H9 (cell line): Measurements from ENCODE around the gene TRIB2. TPM values are rescaled to one million over a fixed set of nuclear protein-coding genes. Genes with fewer than 3 reads are reported as not detected.

Experiments
- DNase-seq: peaks from one replicate; pipeline ENCODE4 v3.0.0-alpha.2; 2017
- H2AFZ ChIP-seq: one replicate; pipeline ENCODE4 v1.6.1; 2013; ENCODE audit warnings: mild to moderate bottlenecking, low read length, control low read depth, moderate library complexity
- H2AK5ac ChIP-seq: 2 replicates; pipeline ENCODE4 v1.6.1; 2013; ENCODE audit warnings: low read length, control low read depth, mixed read lengths; ENCODE audit not compliant: insufficient read length
- H2BK120ac ChIP-seq: one replicate; pipeline ENCODE4 v1.6.1; 2013; ENCODE audit warnings: low read depth, mild to moderate bottlenecking, low read length, control low read depth, inconsistent platforms; ENCODE audit not compliant: poor library complexity, severe bottlenecking
- H2BK12ac ChIP-seq: 2 replicates; pipeline ENCODE4 v1.6.1; 2013; ENCODE audit warnings: low read length, control low read depth, mixed read lengths, low read depth; ENCODE audit not compliant: insufficient read length
- H2BK15ac ChIP-seq: 2 replicates; pipeline ENCODE4 v1.6.1; 2013; ENCODE audit warnings: low read depth, low read length, control low read depth
- H2BK20ac ChIP-seq: one replicate; pipeline ENCODE4 v1.6.1; 2013; ENCODE audit warnings: low read depth, mild to moderate bottlenecking, low read length, control low read depth, inconsistent platforms; ENCODE audit not compliant: poor library complexity, severe bottlenecking
- H2BK5ac ChIP-seq: 2 replicates; pipeline ENCODE4 v1.6.1; 2013; ENCODE audit warnings: low read length, control low read depth, mixed read lengths; ENCODE audit not compliant: insufficient read length
- H3K14ac ChIP-seq: 2 replicates; pipeline ENCODE4 v1.6.1; 2013; ENCODE audit warnings: low read length, control low read depth; ENCODE audit not compliant: insufficient read depth
- H3K18ac ChIP-seq: 2 replicates; pipeline ENCODE4 v1.6.1; 2013; ENCODE audit warnings: low read depth, mild to moderate bottlenecking, mixed read lengths, low read length, control low read depth; ENCODE audit not compliant: insufficient read length
- H3K23ac ChIP-seq: 2 replicates; pipeline ENCODE4 v1.6.1; 2013; ENCODE audit warnings: low read length, control low read depth, mixed read lengths, low read depth; ENCODE audit not compliant: insufficient read length
- H3K23me2 ChIP-seq: 2 replicates; pipeline ENCODE4 v1.6.1; 2013; ENCODE audit warnings: low read depth, mild to moderate bottlenecking, mixed read lengths, low read length, control low read depth; ENCODE audit not compliant: insufficient read length, poor library complexity, severe bottlenecking
- H3K27ac ChIP-seq: 2 replicates; pipeline ENCODE4 v1.5.1; 2013; ENCODE audit warnings: low read length, control low read depth, mixed read lengths, low read depth; ENCODE audit not compliant: insufficient read length
- H3K27me3 ChIP-seq: 2 replicates; pipeline ENCODE4 v1.6.1; 2013; ENCODE audit warnings: low read length, control low read depth, inconsistent platforms; ENCODE audit not compliant: insufficient read depth
- H3K4ac ChIP-seq: 2 replicates; pipeline ENCODE4 v1.6.1; 2013; ENCODE audit warnings: low read depth, mild to moderate bottlenecking, control low read depth, inconsistent platforms, low read length, moderate library complexity
- H3K4me1 ChIP-seq: 2 replicates; pipeline ENCODE4 v1.6.1; 2013; ENCODE audit warnings: low read length, control low read depth, inconsistent platforms; ENCODE audit not compliant: insufficient read depth
- H3K4me2 ChIP-seq: 2 replicates; pipeline ENCODE4 v1.6.1; 2013; ENCODE audit warnings: low read length, control low read depth, mixed read lengths; ENCODE audit not compliant: insufficient read length, insufficient read depth
- H3K56ac ChIP-seq: 2 replicates; pipeline ENCODE4 v1.6.1; 2013; ENCODE audit warnings: low read depth, mild to moderate bottlenecking, mixed read lengths, low read length, control low read depth; ENCODE audit not compliant: insufficient read length
- H3K79me1 ChIP-seq: 2 replicates; pipeline ENCODE4 v1.6.1; 2013; ENCODE audit warnings: low read depth, mild to moderate bottlenecking, moderate library complexity, low read length, control low read depth, inconsistent platforms; ENCODE audit not compliant: insufficient read depth, poor library complexity, severe bottlenecking
- H3K79me2 ChIP-seq: 2 replicates; pipeline ENCODE4 v1.6.1; 2013; ENCODE audit warnings: low read length, control low read depth, inconsistent platforms; ENCODE audit not compliant: insufficient read depth
- H3K9ac ChIP-seq: 2 replicates; pipeline ENCODE4 v1.6.1; 2013; ENCODE audit warnings: low read length, control low read depth, mixed read lengths; ENCODE audit not compliant: insufficient read length; ENCODE audit errors: extremely low read depth
- H3K9me3 ChIP-seq: one replicate; pipeline ENCODE4 v1.6.1; 2013; ENCODE audit warnings: low read depth, low read length, inconsistent platforms; ENCODE audit not compliant: control insufficient read depth
- H3T11ph ChIP-seq: one replicate; pipeline ENCODE4 v1.6.1; 2013; ENCODE audit warnings: mild to moderate bottlenecking, low read length, control low read depth, inconsistent platforms
- H4K20me1 ChIP-seq: one replicate; pipeline ENCODE4 v1.6.1; 2013; ENCODE audit not compliant: control insufficient read depth, insufficient read length, insufficient read depth
- H4K5ac ChIP-seq: 2 replicates; pipeline ENCODE4 v1.6.1; 2013; ENCODE audit warnings: low read depth, mild to moderate bottlenecking, mixed read lengths, low read length, control low read depth; ENCODE audit not compliant: insufficient read length
- H4K8ac ChIP-seq: replicated peaks from 2 replicates; pipeline ENCODE4 v1.6.1; 2013; ENCODE audit warnings: low read length, control low read depth, mixed read lengths, low read depth; ENCODE audit not compliant: insufficient read length
- H4K91ac ChIP-seq: 2 replicates; pipeline ENCODE4 v1.6.1; 2013; ENCODE audit warnings: low read depth, mild to moderate bottlenecking, moderate library complexity, mixed read lengths, low read length, control low read depth; ENCODE audit not compliant: insufficient read length
- H3K27ac Mint-ChIP-seq, 3 experiments: 2 replicates in 2 of 3; 3 replicates in 1 of 3; pipeline ENCODE4 v1.8.0; 2020 to 2021; ENCODE audit warnings: mixed read lengths in 3 of 3, mild to moderate bottlenecking in 1 of 3, moderate library complexity in 1 of 3
- H3K27me3 Mint-ChIP-seq: 2 replicates; pipeline ENCODE4 v1.8.0; 2021; ENCODE audit warnings: low read depth, mild to moderate bottlenecking, moderate library complexity, mixed read lengths
- H3K36me3 Mint-ChIP-seq, 3 experiments: 2 replicates in 2 of 3; 3 replicates in 1 of 3; pipeline ENCODE4 v1.8.0; 2020 to 2021; ENCODE audit warnings: low read depth in 3 of 3, mixed read lengths in 3 of 3; ENCODE audit not compliant: insufficient read depth in 1 of 3
- H3K4me1 Mint-ChIP-seq, 2 experiments: 2 replicates each; pipeline ENCODE4 v1.8.0; 2020; ENCODE audit warnings: mixed read lengths in 2 of 2
- H3K4me3 Mint-ChIP-seq, 2 experiments: 2 replicates in 1 of 2; 3 replicates in 1 of 2; pipeline ENCODE4 v1.8.0; 2020 to 2021; ENCODE audit warnings: mild to moderate bottlenecking in 2 of 2, mixed read lengths in 2 of 2, moderate library complexity in 1 of 2
- H3K9me3 Mint-ChIP-seq, 2 experiments: 2 replicates in 1 of 2; 3 replicates in 1 of 2; pipeline ENCODE4 v1.8.0; 2020; ENCODE audit warnings: mild to moderate bottlenecking in 2 of 2, mixed read lengths in 2 of 2, moderate library complexity in 1 of 2
- CTCF ChIP-seq: fragments of 200-600 bp; sonication (generic); conservative IDR thresholded peaks from 3 replicates; pipeline ENCODE4 v1.8.0; 2021; ENCODE audit warnings: antibody characterized with exemption, mild to moderate bottlenecking
- WGBS: extraction: QIAGEN DNeasy Blood & Tissue Kit; methylation state at CpG from one replicate; pipeline ENCODE4 v1.1.7; 2013; ENCODE audit warnings: missing lambda C conversion rate, low lambda C conversion rate, mixed read lengths; ENCODE audit not compliant: insufficient read length; ENCODE audit errors: extremely low coverage; 5-methylcytosine and 5-hydroxymethylcytosine counted together
- total RNA-seq: library from RNA; stranded (reverse); gene quantifications from 2 replicates; pipeline ENCODE4 v1.2.1, GENCODE V29; 2021

Gene TRIB2
- total RNA-seq, 1 experiment from 2014 or later: 41.9 TPM

DNA sequence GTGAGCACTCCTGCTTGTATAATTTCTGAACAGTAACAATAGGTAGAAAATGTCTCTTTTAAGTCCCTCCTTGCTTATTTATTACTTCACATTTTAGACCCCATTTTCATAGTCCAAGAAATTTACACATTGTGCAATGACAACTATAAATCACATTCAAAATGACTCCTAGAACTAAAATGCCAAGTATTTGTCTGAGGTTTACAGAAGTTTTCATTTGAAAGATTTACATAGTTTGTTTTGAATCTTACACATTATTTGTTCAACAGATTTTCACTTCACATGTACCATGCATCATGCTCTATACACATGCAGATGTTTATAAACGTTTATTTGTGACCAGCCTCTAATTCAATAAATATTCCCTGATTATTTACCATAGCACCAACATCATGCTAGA is 15.7 kb upstream of the TRIB2 start:
- Histone ChIP-seq H4K5ac (no peak overlapping the region), H2BK120ac (no peak overlapping the region), H3K23me2 (no peaks in the 10 kb centered on the region), H2BK12ac (no peak overlapping the region), H4K8ac (no peak overlapping the region), H3K27me3 (no peaks in the 10 kb centered on the region), H3K27ac (no peak overlapping the region), H2BK15ac (no peak overlapping the region), H2BK5ac (no peak overlapping the region), H3K9ac (no peak overlapping the region), H2AFZ (no peak overlapping the region), H3K4ac (no peak overlapping the region), H3K4me2 (no peak overlapping the region), H3K18ac (no peak overlapping the region), H4K20me1 (no peaks in the 10 kb centered on the region), H4K91ac (no peak overlapping the region), H3K4me1 (peaks cover 4% of the 10 kb centered on the region; the same call in 1 of the 2 replicates), H3T11ph (no peak overlapping the region), H3K56ac (no peak overlapping the region), H3K23ac (no peak overlapping the region), H3K79me1 (no peaks in the 10 kb centered on the region), H3K79me2 (no peaks in the 10 kb centered on the region), H2AK5ac (no peak overlapping the region), H3K9me3 (no peaks in the 10 kb centered on the region), H2BK20ac (no peak overlapping the region), H3K14ac (no peak overlapping the region)
- no peak for TF ChIP-seq CTCF
- Mint-ChIP-seq H3K4me1 (peaks cover 10 to 13% of the 10 kb centered on the region in 2 experiments), H3K9me3 (peaks cover 0 to 12% of the 10 kb centered on the region in 2 experiments; a peak in 4 of 5 replicates), H3K27me3 (peaks cover 8% of the 10 kb centered on the region), H3K4me3 (no peak overlapping the region), H3K36me3 (peaks cover 0 to 6% (median 0%) of the 10 kb centered on the region in 3 experiments; a peak in 2 of 7 replicates), H3K27ac (no peak overlapping the region)
- WGBS: no CpG with 5 or more reads among the region's 1 CpG
- no peak for DNase-seq
